KG1 (cell line): ENCODE measurements around the gene TSHZ2.

Experiments
- DNase-seq: peaks from one replicate; lab custom pipeline; 2025; lab: John Stamatoyannopoulos, UW

TSHZ2 gene

GRCh38 chr20:53069132-53069531, 97.0 kb downstream of the TSHZ2 start:
- no peak for DNase-seq

GRCh38 chr20:53070224-53070623, 98.1 kb downstream of the TSHZ2 start:
- DNase-seq, result no peak

DNA sequence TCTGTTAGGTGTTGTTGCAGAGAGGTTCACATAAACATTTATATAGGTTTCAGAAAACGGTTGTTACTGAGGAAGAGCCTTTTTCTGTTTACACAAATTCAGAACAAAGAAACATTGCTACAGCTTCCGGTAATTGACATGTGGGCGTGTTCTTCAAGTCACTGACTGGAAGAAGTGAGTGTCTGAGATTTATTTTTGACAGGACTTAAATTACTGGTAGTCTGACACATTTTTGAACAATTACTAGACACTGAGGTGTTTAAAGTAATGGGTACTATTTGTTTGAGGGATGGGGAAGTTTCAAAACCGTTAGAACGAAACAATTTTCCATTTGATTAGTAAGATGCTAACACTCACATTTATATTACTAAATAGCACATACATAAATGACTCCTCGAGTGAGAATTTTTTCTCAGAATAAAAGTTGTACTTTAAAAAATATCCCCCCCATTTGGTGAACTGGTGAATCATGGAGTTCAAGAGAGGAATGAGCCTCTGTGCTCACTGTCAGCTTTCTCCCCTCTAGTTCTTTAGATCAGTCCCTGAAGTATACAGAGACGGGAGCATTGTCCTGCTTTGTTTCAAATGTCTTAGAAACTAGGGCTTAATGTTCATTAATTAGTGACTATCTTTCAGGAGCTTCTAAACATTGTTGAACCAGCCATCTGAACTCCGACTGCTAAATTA, 98.7 kb downstream of the TSHZ2 start:
- no peak for DNase-seq

- no peak for DNase-seq
These were observed 99.7 kb downstream of the TSHZ2 start for GRCh38 chr20:53071833-53072232.

DNA sequence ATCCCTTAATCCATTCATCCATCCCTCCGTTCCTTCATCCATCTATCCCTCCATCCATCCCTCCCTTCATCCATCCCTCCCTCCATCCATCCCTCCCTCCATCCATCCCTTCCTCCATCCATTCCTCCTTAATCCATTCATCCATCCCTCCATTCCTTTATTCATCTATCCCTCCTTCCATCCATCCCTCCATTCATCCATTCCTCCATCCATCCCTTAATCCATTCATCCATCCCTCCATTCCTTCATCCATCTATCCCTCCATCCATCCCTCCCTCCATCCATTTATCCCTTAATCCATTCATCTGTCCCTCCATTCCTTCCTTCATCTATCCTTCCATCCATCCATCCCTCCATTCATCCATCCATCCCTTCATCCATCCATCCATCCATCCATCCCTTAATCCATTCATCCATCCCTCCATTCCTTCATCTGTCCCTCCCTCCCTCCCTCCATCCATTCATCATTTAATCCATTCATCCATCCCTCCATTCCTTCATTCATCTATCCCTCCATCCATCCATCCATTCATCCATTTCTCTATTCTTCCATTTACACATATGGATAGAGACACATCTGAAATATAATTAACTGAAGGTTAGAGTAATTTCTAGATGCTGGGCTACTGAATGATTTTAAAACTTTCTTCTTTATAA, 100.9 kb downstream of the TSHZ2 start:
- no peak for DNase-seq

- DNase-seq, result no peak
These were observed 101.7 kb downstream of the TSHZ2 start for GRCh38 chr20:53073636-53074415.

- no peak for DNase-seq
These were observed 102.7 kb downstream of the TSHZ2 start for GRCh38 chr20:53074811-53075314.

- DNase-seq, result no peak
These were observed 104.5 kb downstream of the TSHZ2 start for GRCh38 chr20:53076668-53077067.

- no peak for DNase-seq
These were observed 105.4 kb downstream of the TSHZ2 start for GRCh38 chr20:53077373-53078205.

DNA sequence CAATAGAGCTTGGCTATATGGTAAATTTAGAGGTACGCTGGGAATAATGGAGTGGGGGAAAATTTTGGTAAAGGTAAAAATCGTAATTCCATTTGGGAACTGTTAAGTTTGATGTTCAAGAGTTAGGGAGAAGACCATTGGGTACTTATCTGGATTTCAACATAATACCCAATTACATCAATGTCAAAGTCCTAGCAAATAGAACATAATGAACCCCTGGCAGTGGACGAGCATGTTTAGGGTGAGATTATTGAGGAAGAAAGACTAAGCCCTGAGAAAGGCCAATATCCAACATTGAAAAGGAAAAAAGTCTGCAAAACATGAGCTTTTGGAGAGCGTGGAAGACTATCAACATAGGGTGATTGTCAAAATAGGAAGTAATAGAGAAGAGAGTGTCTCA, 106.6 kb downstream of the TSHZ2 start:
- DNase-seq, result no peak

GRCh38 chr20:53079261-53079691, 107.1 kb downstream of the TSHZ2 start:
- no peak for DNase-seq

DNA sequence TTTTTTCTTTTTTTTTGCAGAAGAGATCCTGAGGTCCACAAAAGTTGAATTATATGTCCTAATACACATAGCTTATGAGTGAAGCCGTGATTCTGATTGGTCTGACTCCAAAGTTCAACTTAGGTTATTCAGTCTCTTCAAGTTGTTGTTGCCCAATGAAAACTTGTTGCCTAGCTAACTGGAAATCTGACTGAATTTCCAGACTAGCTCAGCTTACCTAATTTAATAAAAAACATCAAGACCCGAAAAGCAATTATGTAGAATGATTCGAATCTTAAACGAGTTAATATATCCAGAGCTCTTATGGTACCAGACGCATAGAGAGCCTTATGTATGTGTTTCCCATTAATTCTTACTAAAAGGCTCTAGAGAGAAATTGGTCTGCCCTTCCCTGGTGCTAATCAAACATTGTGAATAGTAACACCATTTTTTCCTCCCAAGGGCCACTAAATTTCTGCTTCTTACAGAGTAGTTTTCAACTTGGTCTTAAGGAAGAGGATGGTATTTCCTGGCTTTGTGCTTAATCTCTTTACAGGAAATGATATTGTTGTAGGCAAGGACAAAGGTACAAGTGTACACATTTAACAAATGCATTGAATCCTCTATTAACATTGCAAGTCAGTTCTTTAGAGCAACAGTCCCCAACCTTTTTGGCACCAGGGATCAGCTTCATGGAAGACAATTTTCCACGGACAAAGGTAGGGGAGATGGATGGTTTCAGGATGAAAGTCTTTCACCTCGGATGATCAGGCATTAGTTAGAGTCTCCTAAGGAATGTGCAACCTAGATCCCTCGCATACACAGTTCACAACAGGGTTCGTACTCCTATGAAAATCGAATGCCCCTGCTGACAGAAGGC, 107.9 kb downstream of the TSHZ2 start:
- DNase-seq, result no peak

- DNase-seq, result no peak
These were observed 108.5 kb downstream of the TSHZ2 start for GRCh38 chr20:53080687-53080962.

DNA sequence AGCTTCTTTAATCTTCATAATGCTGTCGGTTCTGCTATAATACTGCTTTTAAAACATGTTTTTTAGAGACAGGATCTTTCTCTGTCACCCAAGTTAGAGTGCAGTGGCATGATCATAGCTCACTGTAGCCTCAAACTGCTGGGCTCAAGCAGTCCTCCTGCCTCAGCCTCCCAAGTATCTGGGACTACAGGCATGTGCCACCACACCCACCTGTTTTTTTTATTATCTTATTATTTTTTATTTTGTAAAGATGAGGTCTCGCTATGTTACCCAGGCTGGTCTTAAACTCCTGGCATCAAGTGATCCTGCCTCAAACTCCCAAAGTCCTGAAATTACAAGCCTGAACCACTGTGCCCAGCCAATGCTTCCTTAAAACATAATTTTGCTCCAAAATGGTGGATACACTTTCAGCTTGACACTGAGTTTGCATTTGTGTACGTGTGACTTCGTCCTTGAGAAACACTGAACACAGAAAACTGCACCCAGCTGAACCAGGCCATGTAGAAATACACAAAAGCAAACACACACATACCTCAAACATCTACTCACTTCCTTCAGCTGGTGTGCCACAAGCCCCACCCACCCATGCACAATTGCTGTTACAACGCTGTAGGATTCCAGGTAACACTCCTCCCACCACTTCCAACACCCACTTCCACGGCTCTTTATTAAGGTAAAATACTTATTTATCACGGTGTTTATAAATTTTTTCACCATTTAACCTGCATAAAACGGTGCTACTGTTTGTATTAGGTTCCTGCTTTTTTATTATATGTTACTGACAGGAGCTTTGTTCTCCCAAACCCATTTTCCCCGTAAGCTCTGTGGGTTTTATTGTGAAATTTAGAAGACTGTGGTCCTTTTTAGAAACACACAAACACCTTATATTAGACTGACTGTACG, 109.1 kb downstream of the TSHZ2 start:
- DNase-seq, result no peak

- DNase-seq, result no peak
These were observed 110.0 kb downstream of the TSHZ2 start for GRCh38 chr20:53081916-53082863.

DNA sequence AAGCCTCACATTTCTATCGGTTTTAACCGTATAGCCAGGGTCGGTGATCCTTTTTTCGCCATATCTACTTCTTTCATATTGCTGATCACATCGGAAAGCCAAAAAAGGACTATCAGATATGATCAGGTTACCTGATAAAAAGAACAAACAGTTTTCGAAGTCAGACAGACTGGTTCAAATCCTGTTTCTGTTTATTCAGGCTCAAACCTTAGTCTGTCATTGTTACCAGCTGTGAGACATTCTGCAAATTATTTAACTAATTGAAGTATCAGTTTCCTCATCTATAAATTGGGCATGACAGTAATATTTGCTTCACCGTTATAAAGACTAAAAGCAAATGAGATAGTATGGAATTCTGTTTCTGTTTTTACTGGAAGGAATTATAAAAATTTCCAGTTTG, 111.3 kb downstream of the TSHZ2 start:
- DNase-seq, result no peak

DNA sequence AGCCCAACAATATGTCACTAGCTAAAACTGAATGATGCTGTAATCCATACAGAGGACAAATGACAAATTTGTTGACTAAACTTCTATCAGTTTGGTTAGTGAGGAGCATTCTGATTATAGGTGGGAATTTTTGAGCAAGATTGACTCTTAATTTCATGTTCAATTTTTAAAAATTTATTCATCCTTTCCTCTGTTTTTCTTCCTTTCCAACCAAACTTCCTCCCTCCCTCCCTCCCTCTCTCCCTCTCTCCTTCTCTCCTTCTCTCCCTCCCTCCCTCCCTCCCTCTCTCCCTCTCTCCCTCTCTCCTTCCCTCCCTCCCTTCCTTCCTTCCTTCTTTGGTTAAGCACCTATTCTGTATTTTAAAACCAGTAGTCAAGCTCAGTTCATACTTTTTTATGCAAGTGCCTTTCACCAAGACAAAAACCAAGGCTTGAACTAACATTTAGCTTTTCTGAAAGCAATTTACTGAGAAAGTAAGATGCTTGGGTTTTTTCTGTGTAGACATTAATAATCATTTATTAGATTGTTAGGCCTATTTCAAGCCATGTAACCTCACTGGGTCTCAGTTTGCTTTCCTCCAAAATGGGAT, 112.3 kb downstream of the TSHZ2 start:
- no peak for DNase-seq

GRCh38 chr20:53085720-53086119, 113.6 kb downstream of the TSHZ2 start:
- no peak for DNase-seq
